ENCODE data around the gene SIK3. TPM values are rescaled to one million over a fixed set of nuclear protein-coding genes. Genes with fewer than 3 reads are reported as not detected.

SIK3 gene
- total and polyA plus RNA-seq, 8 donors, result 11.1 to 27.3 (median 24.0) TPM

- intact Hi-C loops (cut with DNase I), result no loop called here
- no peaks in the 10 kb centered on the region for H3K9me3 ChIP-seq
- TF ChIP-seq CTCF (IDR thresholded peaks at IDR 0.05), result no peak
- H3K4me3 ChIP-seq, result no peak overlapping the region
- H3K4me1 ChIP-seq, result no peaks in the 10 kb centered on the region
- WGBS, 2 donors, result 58 to 74% methylated on average over 11 of the region's 11 CpGs
- no peaks in the 10 kb centered on the region for H3K27me3 ChIP-seq
- no peak overlapping the region for H3K27ac ChIP-seq
- ATAC-seq (peak in 3 of 4 donors; percentile 32 to 65 (median 39)), DNase-seq (no peak), FAIRE-seq (no peak)
- peaks cover 0 to 7% (median 0%) of the 10 kb centered on the region in 3 donors for H3K36me3 ChIP-seq
These were observed 203.0 kb downstream of the SIK3 start for GRCh38 chr11:116895048-116895757.

- no peaks in the 10 kb centered on the region for H3K27me3 ChIP-seq
- FAIRE-seq (no peak), DNase-seq (no peak), ATAC-seq (peak; percentile 21 to 65 (median 54))
- peaks cover 0 to 7% (median 0%) of the 10 kb centered on the region in 3 donors for H3K36me3 ChIP-seq
- no peak for TF ChIP-seq CTCF (IDR thresholded peaks at IDR 0.05)
- H3K27ac ChIP-seq, result no peak overlapping the region
- H3K4me3 ChIP-seq, result no peak overlapping the region
- no peaks in the 10 kb centered on the region for H3K9me3 ChIP-seq
- peaks cover 3 to 6% (median 5%) of the 10 kb centered on the region in 3 donors for H3K4me1 ChIP-seq
- WGBS, 2 donors, result 59 to 63% methylated on average over 2 of the region's 2 CpGs
- intact Hi-C loops (cut with DNase I), result no loop called here
These were observed 204.3 kb downstream of the SIK3 start for GRCh38 chr11:116893906-116894305.

- Histone ChIP-seq H3K27me3 (no peaks in the 10 kb centered on the region), H3K27ac (no peak overlapping the region), H3K9me3 (no peaks in the 10 kb centered on the region), H3K4me1 (peaks cover 3 to 10% (median 10%) of the 10 kb centered on the region in 3 donors), H3K4me3 (no peak overlapping the region), H3K36me3 (peaks cover 0 to 7% (median 0%) of the 10 kb centered on the region in 3 donors)
- ATAC-seq (no peak), DNase-seq (no peak), FAIRE-seq (no peak)
- WGBS, 2 donors, result 75 to 77% methylated on average over 3 of the region's 3 CpGs
- no peak for TF ChIP-seq CTCF (IDR thresholded peaks at IDR 0.05)
- intact Hi-C loops (cut with DNase I), result no loop called here
These were observed 204.8 kb downstream of the SIK3 start for GRCh38 chr11:116893437-116893836.

- H3K4me3 ChIP-seq, result no peak overlapping the region
- H3K36me3 ChIP-seq, result peaks cover 0 to 7% (median 0%) of the 10 kb centered on the region in 3 donors
- intact Hi-C loops (cut with DNase I), result no loop called here
- FAIRE-seq, result no peak
- no peak for ATAC-seq
- WGBS, 2 donors, result 65 to 85% methylated on average over 2 of the region's 2 CpGs
- no peaks in the 10 kb centered on the region for H3K9me3 ChIP-seq
- no peaks in the 10 kb centered on the region for H3K27me3 ChIP-seq
- H3K4me1 ChIP-seq, result peaks cover 3 to 13% (median 13%) of the 10 kb centered on the region in 3 donors
- H3K27ac ChIP-seq, result no peak overlapping the region
- DNase-seq, result no peak
- no peak for TF ChIP-seq CTCF (IDR thresholded peaks at IDR 0.05)
These were observed 205.9 kb downstream of the SIK3 start for GRCh38 chr11:116892374-116892773.

GRCh38 chr11:116891746-116892145 is 206.5 kb downstream of the SIK3 start:
- no peaks in the 10 kb centered on the region for H3K9me3 ChIP-seq
- H3K4me1 ChIP-seq, result peaks cover 3 to 16% (median 13%) of the 10 kb centered on the region in 3 donors
- 41 to 96% methylated on average over 2 of the region's 2 CpGs for WGBS, 2 donors
- no peak for DNase-seq
- H3K36me3 ChIP-seq, result peaks cover 0 to 7% (median 0%) of the 10 kb centered on the region in 3 donors
- H3K4me3 ChIP-seq, result no peak overlapping the region
- intact Hi-C loops (cut with DNase I), result no loop called here
- no peak for ATAC-seq
- FAIRE-seq, result no peak
- TF ChIP-seq CTCF (IDR thresholded peaks at IDR 0.05), result no peak
- no peaks in the 10 kb centered on the region for H3K27me3 ChIP-seq
- no peak overlapping the region for H3K27ac ChIP-seq
